PC-9 (cell line): ENCODE results near the gene ASPDH. TPM values are rescaled to one million over a fixed set of nuclear protein-coding genes. Genes with fewer than 3 reads are reported as not detected.

ENCODE experiments used
- BruUV-seq: library from RNA; stranded (reverse); fragments of 400-500 nt; replicated peaks from 2 replicates; lab custom pipeline; 2021; lab: Mats Ljungman, UMichigan
- CTCF ChIA-PET: fragments of 300-600 bp; sonication (Branson Sonifier 250); formaldehyde crosslinking; loops from one replicate; lab custom pipeline; 2022; ENCODE audit warnings: antibody characterized with exemption; lab: Charles Lee
- POLR2A ChIA-PET: fragments of 300-600 bp; sonication (Branson Sonifier 250); formaldehyde crosslinking; loops from one replicate; lab custom pipeline; 2022; ENCODE audit warnings: antibody characterized with exemption; ENCODE audit not compliant: unreplicated experiment; lab: Charles Lee
- DNase-seq, 2 experiments: peaks; one replicate each; pipeline versions ENCODE4 v3.0.0 to v3.0.0-alpha.2; 2015 to 2022; ENCODE audit warnings: mixed read lengths in 1 of 2
- H2AFZ ChIP-seq: fragments of 200-600 bp; sonication (generic); 2 replicates; pipeline ENCODE4 v1.8.1; 2017; ENCODE audit warnings: antibody characterized with exemption
- H3F3A ChIP-seq: fragments of 200-600 bp; sonication (generic); 2 replicates; pipeline ENCODE4 v1.8.1; 2017; ENCODE audit warnings: antibody characterized with exemption, mild to moderate bottlenecking, low read depth; ENCODE audit not compliant: insufficient read depth
- H3K27ac ChIP-seq: fragments of 200-600 bp; sonication (generic); 2 replicates; pipeline ENCODE4 v1.6.1; 2016; ENCODE audit warnings: mixed run types
- H3K27me3 ChIP-seq: fragments of 200-600 bp; sonication (generic); 2 replicates; pipeline ENCODE4 v1.6.1; 2016; ENCODE audit warnings: low read depth, mixed run types; ENCODE audit not compliant: insufficient read depth
- H3K36me3 ChIP-seq: fragments of 200-600 bp; sonication (generic); 2 replicates; pipeline ENCODE4 v1.6.1; 2016; ENCODE audit warnings: low read depth, mixed run types
- H3K4me1 ChIP-seq: fragments of 200-600 bp; sonication (generic); replicated peaks from 2 replicates; pipeline ENCODE4 v1.6.1; 2016; ENCODE audit warnings: mixed run types; ENCODE audit not compliant: insufficient read depth
- H3K4me2 ChIP-seq: fragments of 200-600 bp; sonication (generic); 2 replicates; pipeline ENCODE4 v1.6.1; 2017; ENCODE audit warnings: mixed run types
- H3K4me3 ChIP-seq: fragments of 200-600 bp; sonication (generic); 2 replicates; pipeline ENCODE4 v1.6.1; 2016; ENCODE audit warnings: mixed run types
- H3K79me2 ChIP-seq: fragments of 200-600 bp; sonication (generic); 2 replicates; pipeline ENCODE4 v1.6.1; 2017; ENCODE audit warnings: low read depth, mixed run types
- H3K9me2 ChIP-seq: fragments of 200-600 bp; sonication (generic); 2 replicates; pipeline ENCODE4 v1.8.1; 2017; ENCODE audit warnings: mild to moderate bottlenecking; ENCODE audit not compliant: insufficient read depth
- H3K9me3 ChIP-seq: fragments of 200-600 bp; sonication (generic); 2 replicates; pipeline ENCODE4 v1.8.1; 2016; ENCODE audit warnings: low read depth; ENCODE audit not compliant: insufficient read depth
- H4K20me1 ChIP-seq: fragments of 200-600 bp; sonication (generic); 2 replicates; pipeline ENCODE4 v1.8.1; 2017; ENCODE audit not compliant: insufficient read depth
- EZH2 ChIP-seq: fragments of 200-600 bp; sonication (generic); IDR thresholded peaks from 2 replicates; pipeline ENCODE4 v1.8.0; 2017; ENCODE audit warnings: antibody characterized with exemption, low read depth
- intact Hi-C: fragments of 100-400 bp; cut with micrococcal nuclease; formaldehyde crosslinking; loops from one replicate; pipeline ENCODE4 v1.10.0; 2022; ENCODE audit not compliant: unreplicated experiment
- total RNA-seq: library from RNA; stranded (reverse); gene quantifications from 2 replicates; pipeline ENCODE4 v1.2.3, GENCODE V29; 2021
- TF ChIP-seq, protein P1 (sequence below): fragments of 200-600 bp; sonication (generic); conservative IDR thresholded peaks from 2 replicates; pipeline ENCODE4 v1.6.1; 2017; ENCODE audit warnings: mixed run types, antibody characterized with exemption, mild to moderate bottlenecking, moderate library complexity

Gene ASPDH
- total RNA-seq, 1 experiment from 2014 or later = not detected

DNA sequence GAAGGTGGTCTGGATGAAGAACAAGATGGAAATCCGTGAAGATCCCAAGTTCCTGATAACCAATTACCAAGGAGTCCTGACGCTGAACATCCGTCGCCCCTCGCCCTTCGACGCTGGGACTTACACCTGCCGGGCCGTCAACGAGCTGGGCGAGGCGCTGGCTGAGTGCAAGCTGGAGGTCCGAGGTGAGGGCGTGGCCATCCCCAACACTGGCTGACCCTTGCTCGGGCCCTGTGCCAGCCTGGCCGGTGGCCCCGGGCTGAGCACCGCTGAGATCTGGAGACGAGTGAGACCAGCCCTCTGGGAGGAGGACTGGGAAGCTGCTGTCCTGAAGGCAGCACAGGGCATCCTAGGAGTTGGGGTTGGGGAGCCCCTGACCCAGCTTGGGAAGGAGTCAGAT, 49.4 kb downstream of the ASPDH start:
- Histone ChIP-seq H3K79me2 (no peaks in the 10 kb centered on the region), H3K4me2 (no peak overlapping the region), H3K9me2 (no peaks in the 10 kb centered on the region), H3K27ac (no peak overlapping the region), H3K4me3 (no peak overlapping the region), H3K4me1 (peaks cover 8% of the 10 kb centered on the region), H3K36me3 (no peaks in the 10 kb centered on the region), H3K27me3 (peaks cover 15% of the 10 kb centered on the region), H3F3A (no peaks in the 10 kb centered on the region), H2AFZ (no peak overlapping the region), H4K20me1 (no peaks in the 10 kb centered on the region), H3K9me3 (no peaks in the 10 kb centered on the region)
- ChIA-PET POLR2A (no interaction called here), CTCF (interaction anchor here (0.5 kb wide), 1 partner anchor 97 kb away, joined by 5 read pairs; no protein-coding TSS in a partner anchor)
- no TSS peak for BruUV-seq
- TF ChIP-seq, protein P1, sequence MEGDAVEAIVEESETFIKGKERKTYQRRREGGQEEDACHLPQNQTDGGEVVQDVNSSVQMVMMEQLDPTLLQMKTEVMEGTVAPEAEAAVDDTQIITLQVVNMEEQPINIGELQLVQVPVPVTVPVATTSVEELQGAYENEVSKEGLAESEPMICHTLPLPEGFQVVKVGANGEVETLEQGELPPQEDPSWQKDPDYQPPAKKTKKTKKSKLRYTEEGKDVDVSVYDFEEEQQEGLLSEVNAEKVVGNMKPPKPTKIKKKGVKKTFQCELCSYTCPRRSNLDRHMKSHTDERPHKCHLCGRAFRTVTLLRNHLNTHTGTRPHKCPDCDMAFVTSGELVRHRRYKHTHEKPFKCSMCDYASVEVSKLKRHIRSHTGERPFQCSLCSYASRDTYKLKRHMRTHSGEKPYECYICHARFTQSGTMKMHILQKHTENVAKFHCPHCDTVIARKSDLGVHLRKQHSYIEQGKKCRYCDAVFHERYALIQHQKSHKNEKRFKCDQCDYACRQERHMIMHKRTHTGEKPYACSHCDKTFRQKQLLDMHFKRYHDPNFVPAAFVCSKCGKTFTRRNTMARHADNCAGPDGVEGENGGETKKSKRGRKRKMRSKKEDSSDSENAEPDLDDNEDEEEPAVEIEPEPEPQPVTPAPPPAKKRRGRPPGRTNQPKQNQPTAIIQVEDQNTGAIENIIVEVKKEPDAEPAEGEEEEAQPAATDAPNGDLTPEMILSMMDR = no peak
- TF ChIP-seq EZH2 = no peak
- no peak for DNase-seq
- intact Hi-C loops = no loop called here

DNA sequence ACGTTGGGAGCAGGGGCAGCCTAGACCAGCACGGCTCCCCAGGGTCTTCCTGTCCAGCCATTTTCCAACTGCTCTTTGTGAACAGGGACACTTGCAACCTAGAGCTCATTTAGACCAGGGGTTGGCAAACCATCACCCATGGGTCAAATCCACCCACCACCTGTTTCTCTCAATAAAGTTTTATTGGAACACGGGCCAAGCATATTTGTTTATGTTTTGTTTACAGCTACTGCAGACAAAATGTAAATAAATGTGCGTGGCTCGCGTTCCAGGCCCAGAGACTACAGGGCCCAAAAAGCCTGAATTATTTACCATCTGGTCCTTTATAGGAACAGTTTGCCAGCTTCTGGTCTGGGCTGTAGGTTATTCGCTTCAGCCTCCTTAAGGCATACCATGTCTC, 50.7 kb downstream of the ASPDH start:
- Histone ChIP-seq H3K79me2 (no peaks in the 10 kb centered on the region), H3K27ac (no peak overlapping the region), H3K4me3 (no peak overlapping the region), H3K27me3 (peaks cover 7% of the 10 kb centered on the region; the same call in 1 of the 2 replicates), H3K36me3 (no peaks in the 10 kb centered on the region), H3K4me2 (no peak overlapping the region), H2AFZ (no peak overlapping the region), H3F3A (no peaks in the 10 kb centered on the region), H3K4me1 (peaks cover 8% of the 10 kb centered on the region), H4K20me1 (no peaks in the 10 kb centered on the region), H3K9me3 (no peaks in the 10 kb centered on the region), H3K9me2 (no peaks in the 10 kb centered on the region)
- CTCF ChIA-PET = no interaction called here
- BruUV-seq = no TSS peak
- intact Hi-C loops = no loop called here
- no peak for DNase-seq
- TF ChIP-seq, protein P1 = no peak
- TF ChIP-seq EZH2 = no peak
- POLR2A ChIA-PET = no interaction called here

Other genes starting within 250 kb of the ASPDH start
- 9.0 and 9.4 TPM in 2 replicates for gene KCNC3, start 184.5 kb downstream of the ASPDH start, total RNA-seq
- 1.7 and 1.8 TPM in 2 replicates for gene NAPSA, start 148.3 kb downstream of the ASPDH start, total RNA-seq
- gene NR1H2, start 137.5 kb downstream of the ASPDH start, total RNA-seq = 77.5 and 81.7 TPM in 2 replicates
- 91.2 and 101 TPM in 2 replicates for gene POLD1, start 129.6 kb downstream of the ASPDH start, total RNA-seq
- gene SPIB, start 95.0 kb downstream of the ASPDH start, total RNA-seq = 0.83 TPM in 1 of 2 replicates, not detected in the other
- not detected in 2 replicates for gene MYBPC2, start 81.0 kb downstream of the ASPDH start, total RNA-seq
- 118 and 121 TPM in 2 replicates for gene EMC10, start 37.4 kb downstream of the ASPDH start, total RNA-seq
- gene GARIN5A, start 37.1 kb downstream of the ASPDH start, total RNA-seq = 3.7 and 7.3 TPM in 2 replicates
- 44.3 and 56.0 TPM in 2 replicates for gene JOSD2, start 2.7 kb downstream of the ASPDH start, total RNA-seq
- gene LRRC4B, start 54.5 kb upstream of the ASPDH start, total RNA-seq = not detected in 2 replicates
- gene SYT3, start 126.0 kb upstream of the ASPDH start, total RNA-seq = not detected in 2 replicates
- not detected in 2 replicates for gene C19orf81, start 135.5 kb upstream of the ASPDH start, total RNA-seq
- gene SHANK1, start 205.9 kb upstream of the ASPDH start, total RNA-seq = not detected in 2 replicates
- gene CLEC11A, start 209.5 kb upstream of the ASPDH start, total RNA-seq = not detected in 2 replicates